ENCODE data around the gene MRPS10. TPM values are rescaled to one million over a fixed set of nuclear protein-coding genes. Genes with fewer than 3 reads are reported as not detected.

Gene MRPS10
- total RNA-seq, 1 donor from 2014 or later = 62.3 TPM

- ATAC-seq (no peak), DNase-seq (ENCODE audit: missing footprints) (no peak)
- intact Hi-C loops (cut with DNase I) = no loop called here
Observed at GRCh38 chr6:42162812-42163211, 54.8 kb downstream of the MRPS10 start.

- ATAC-seq (no peak), DNase-seq (ENCODE audit: missing footprints) (no peak)
- intact Hi-C loops (cut with DNase I) = no loop called here
Observed at GRCh38 chr6:42162384-42162783, 55.3 kb downstream of the MRPS10 start.

- intact Hi-C loops (cut with DNase I) = no loop called here
- ATAC-seq (no peak), DNase-seq (ENCODE audit: missing footprints) (no peak)
Observed at GRCh38 chr6:42159431-42160024, 58.1 kb downstream of the MRPS10 start.

- ATAC-seq = no peak
- no peak for DNase-seq (ENCODE audit: missing footprints)
- intact Hi-C loops (cut with DNase I) = no loop called here
Observed at GRCh38 chr6:42158631-42159030, 59.0 kb downstream of the MRPS10 start.

GRCh38 chr6:42158011-42158410 lies 59.6 kb downstream of the MRPS10 start:
- DNase-seq (ENCODE audit: missing footprints) (no peak), ATAC-seq (peak; percentile 46)
- intact Hi-C loops (cut with DNase I) = no loop called here

Other genes with a start within 250 kb of the MRPS10 start
- gene TAF8, start 167.3 kb downstream of the MRPS10 start, total RNA-seq = 31.5 TPM
- 2.0 TPM for gene C6orf132, start 75.2 kb downstream of the MRPS10 start, total RNA-seq
- not detected for gene GUCA1A, start 44.5 kb downstream of the MRPS10 start, total RNA-seq
- 1.2 TPM for gene GUCA1B, start 22.9 kb downstream of the MRPS10 start, total RNA-seq
- gene TRERF1, start 234.1 kb upstream of the MRPS10 start, total RNA-seq = 1.7 TPM

Measured in Right ventricle myocardium inferior (tissue), 1 donor.